Sigmoid colon (tissue), 4 donors: ENCODE data around the gene CFAP61.

Source experiments
- POLR2A ChIP-seq, 2 donors: fragments of 450-650 bp; IDR thresholded peaks; one replicate each; pipeline ENCODE4 v1.6.1; 2016; ENCODE audit warnings: antibody characterized with exemption in 2 of 2, mild to moderate bottlenecking in 2 of 2, moderate library complexity in 2 of 2
- POLR2AphosphoS5 ChIP-seq, 4 donors: sonication (generic); formaldehyde crosslinking; IDR thresholded peaks; one replicate each; pipeline ENCODE4 v1.6.1; 2017; ENCODE audit warnings: antibody characterized with exemption in 4 of 4
- TF ChIP-seq, protein P1 (sequence below), 4 experiments: fragments of 450-650 bp in 3 of 4; fragments of 200-600 bp in 1 of 4; IDR thresholded peaks; one replicate each; pipeline ENCODE4 v1.5.1; 2016 to 2019; ENCODE audit warnings: antibody characterized with exemption in 4 of 4, mild to moderate bottlenecking in 3 of 4, moderate library complexity in 2 of 4

DNA sequence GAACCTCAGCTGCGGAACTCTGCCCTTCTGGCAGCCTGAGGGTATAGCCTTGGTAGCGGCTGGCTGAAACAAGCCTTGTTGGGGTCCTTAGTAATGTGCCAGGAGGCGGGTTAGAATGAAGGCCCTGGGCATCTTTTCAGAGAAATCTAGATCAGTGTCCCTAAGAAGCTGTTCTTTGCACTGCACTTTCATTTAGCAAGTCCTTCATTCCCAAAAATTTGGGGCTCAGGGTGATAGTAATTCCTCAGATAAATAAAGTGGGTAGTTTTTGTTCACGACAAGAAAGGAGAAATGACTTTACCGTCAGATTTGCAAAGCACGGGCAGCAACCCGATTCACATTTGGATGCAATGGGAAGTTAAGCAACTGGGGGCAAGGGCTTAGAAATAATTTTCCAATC lies 318.8 kb downstream of the CFAP61 start:
- TF ChIP-seq, protein P1, sequence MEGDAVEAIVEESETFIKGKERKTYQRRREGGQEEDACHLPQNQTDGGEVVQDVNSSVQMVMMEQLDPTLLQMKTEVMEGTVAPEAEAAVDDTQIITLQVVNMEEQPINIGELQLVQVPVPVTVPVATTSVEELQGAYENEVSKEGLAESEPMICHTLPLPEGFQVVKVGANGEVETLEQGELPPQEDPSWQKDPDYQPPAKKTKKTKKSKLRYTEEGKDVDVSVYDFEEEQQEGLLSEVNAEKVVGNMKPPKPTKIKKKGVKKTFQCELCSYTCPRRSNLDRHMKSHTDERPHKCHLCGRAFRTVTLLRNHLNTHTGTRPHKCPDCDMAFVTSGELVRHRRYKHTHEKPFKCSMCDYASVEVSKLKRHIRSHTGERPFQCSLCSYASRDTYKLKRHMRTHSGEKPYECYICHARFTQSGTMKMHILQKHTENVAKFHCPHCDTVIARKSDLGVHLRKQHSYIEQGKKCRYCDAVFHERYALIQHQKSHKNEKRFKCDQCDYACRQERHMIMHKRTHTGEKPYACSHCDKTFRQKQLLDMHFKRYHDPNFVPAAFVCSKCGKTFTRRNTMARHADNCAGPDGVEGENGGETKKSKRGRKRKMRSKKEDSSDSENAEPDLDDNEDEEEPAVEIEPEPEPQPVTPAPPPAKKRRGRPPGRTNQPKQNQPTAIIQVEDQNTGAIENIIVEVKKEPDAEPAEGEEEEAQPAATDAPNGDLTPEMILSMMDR (IDR thresholded peaks at IDR 0.05), result no peak
- TF ChIP-seq POLR2AphosphoS5 (IDR thresholded peaks at IDR 0.05), result no peak
- TF ChIP-seq POLR2A (IDR thresholded peaks at IDR 0.05), result no peak
